HL-60 (cell line): ENCODE data around the gene CBARP.

ENCODE experiments used
- DNase-seq, 2 experiments: peaks; one replicate each; pipeline ENCODE4 v3.0.0-alpha.2; 2010 to 2020; ENCODE audit warnings: low read depth in 1 of 2, low spot score in 1 of 2
- H3K27ac ChIP-seq: fragments of 250-450 bp; sonication (Bioruptor Pico); replicated peaks from 2 replicates; pipeline ENCODE4 v1.5.1; 2020; ENCODE audit warnings: mild to moderate bottlenecking, moderate library complexity
- H3K27me3 ChIP-seq: fragments of 250-450 bp; sonication (Bioruptor Pico); 2 replicates; pipeline ENCODE4 v1.5.1; 2021; ENCODE audit warnings: mild to moderate bottlenecking, moderate library complexity; ENCODE audit not compliant: insufficient read depth, poor library complexity, severe bottlenecking
- H3K4me3 ChIP-seq: replicated peaks from 2 replicates; pipeline ENCODE4 v1.5.1; 2011; ENCODE audit warnings: mild to moderate bottlenecking, control low read depth, low read length; ENCODE audit not compliant: insufficient read depth
- CTCF ChIP-seq: IDR thresholded peaks from one replicate; pipeline ENCODE4 v1.5.1; 2011; ENCODE audit warnings: low read length, control low read depth, inconsistent platforms; ENCODE audit not compliant: insufficient read depth
- GABPA ChIP-seq: IDR thresholded peaks from 2 replicates; pipeline ENCODE4 v1.6.1; 2012; ENCODE audit warnings: low read depth
- POLR2AphosphoS5 ChIP-seq: IDR thresholded peaks from 2 replicates; pipeline ENCODE4 v1.6.1; 2012; ENCODE audit warnings: low read depth
- REST ChIP-seq: IDR thresholded peaks from 2 replicates; pipeline ENCODE4 v1.6.1; 2012; ENCODE audit warnings: low read depth; ENCODE audit not compliant: insufficient replicate concordance
- SPI1 ChIP-seq: IDR thresholded peaks from 2 replicates; pipeline ENCODE4 v1.6.1; 2012; ENCODE audit warnings: low read depth, mild to moderate bottlenecking, borderline replicate concordance

CBARP gene

GRCh38 chr19:1243768-1244692 lies 6.2 kb upstream of the CBARP start:
- DNase-seq: peak in 1 of 2 experiments; percentile 84
- TF ChIP-seq GABPA (no peak), POLR2AphosphoS5 (peak; percentile 37; the same call in 1 of the 2 replicates), CTCF (peak; percentile 79), REST (no peak), SPI1 (no peak)
- H3K4me3 ChIP-seq: peak overlapping the region; percentile 20
- no peaks in the 10 kb centered on the region for H3K27me3 ChIP-seq
- H3K27ac ChIP-seq: peak overlapping the region; percentile 35

- peak within 1 kb of the TSS; percentile 86 for H3K4me3 ChIP-seq
- DNase-seq: peak; percentile 89 to 95
- H3K27ac ChIP-seq: peak within 1 kb of the TSS; percentile 61
- peaks cover 9% of the 10 kb centered on the region for H3K27me3 ChIP-seq
- TF ChIP-seq REST: no peak
- peak; percentile 42; the same call in 1 of the 2 replicates for TF ChIP-seq POLR2AphosphoS5
These were observed 3.8 kb upstream of the CBARP start, which contains the start of gene ATP5F1D for GRCh38 chr19:1241417-1242095. ATP5F1D (plus strand) TSS chr19:1241751; CDS start chr19:1241851, 100 bp downstream.

- Histone ChIP-seq H3K27me3 (peaks cover 15% of the 10 kb centered on the region), H3K4me3 (no peak overlapping the region; the same call in 1 of the 2 replicates), H3K27ac (no peak overlapping the region)
- DNase-seq: no peak
- TF ChIP-seq POLR2AphosphoS5: no peak
- TF ChIP-seq GABPA: no peak
- TF ChIP-seq CTCF: no peak
- TF ChIP-seq SPI1: no peak
- no peak for TF ChIP-seq REST
These were observed 3.1 kb upstream of the CBARP start for GRCh38 chr19:1240925-1241324.
